Loucy (cell line): ENCODE measurements around the gene SAMD4B.

ENCODE experiments used
- CTCF ChIP-seq: fragments of 200-600 bp; sonication (generic); conservative IDR thresholded peaks from 2 replicates; pipeline ENCODE4 v1.5.1; 2014; ENCODE audit warnings: mild to moderate bottlenecking, antibody characterized with exemption, low read length
- EZH2phosphoT487 ChIP-seq: fragments of 200-600 bp; IDR thresholded peaks from 2 replicates; pipeline ENCODE4 v1.6.1; 2018; ENCODE audit warnings: antibody characterized with exemption, mild to moderate bottlenecking, moderate library complexity, borderline replicate concordance

- no peak for TF ChIP-seq CTCF
- no peak for TF ChIP-seq EZH2phosphoT487
These were observed 79.8 kb downstream of the SAMD4B start for GRCh38 chr19:39422020-39422419.
